HL-60 (cell line): ENCODE data around the gene PITPNC1.
"Not testable (repeated sequence)": the region's sequence is repeated elsewhere in the genome, so short reads cannot be mapped to it uniquely, and the experiment has no call there.

ENCODE experiments used
- DNase-seq, 2 experiments: peaks; one replicate each; pipeline ENCODE4 v3.0.0-alpha.2; 2010 to 2020; ENCODE audit warnings: low read depth in 1 of 2, low spot score in 1 of 2
- H3K27ac ChIP-seq: fragments of 250-450 bp; sonication (Bioruptor Pico); replicated peaks from 2 replicates; pipeline ENCODE4 v1.5.1; 2020; ENCODE audit warnings: mild to moderate bottlenecking, moderate library complexity
- H3K27me3 ChIP-seq: fragments of 250-450 bp; sonication (Bioruptor Pico); 2 replicates; pipeline ENCODE4 v1.5.1; 2021; ENCODE audit warnings: mild to moderate bottlenecking, moderate library complexity; ENCODE audit not compliant: insufficient read depth, poor library complexity, severe bottlenecking
- H3K4me3 ChIP-seq: replicated peaks from 2 replicates; pipeline ENCODE4 v1.5.1; 2011; ENCODE audit warnings: mild to moderate bottlenecking, control low read depth, low read length; ENCODE audit not compliant: insufficient read depth
- CTCF ChIP-seq: IDR thresholded peaks from one replicate; pipeline ENCODE4 v1.5.1; 2011; ENCODE audit warnings: low read length, control low read depth, inconsistent platforms; ENCODE audit not compliant: insufficient read depth
- GABPA ChIP-seq: IDR thresholded peaks from 2 replicates; pipeline ENCODE4 v1.6.1; 2012; ENCODE audit warnings: low read depth
- POLR2AphosphoS5 ChIP-seq: IDR thresholded peaks from 2 replicates; pipeline ENCODE4 v1.6.1; 2012; ENCODE audit warnings: low read depth
- REST ChIP-seq: IDR thresholded peaks from 2 replicates; pipeline ENCODE4 v1.6.1; 2012; ENCODE audit warnings: low read depth; ENCODE audit not compliant: insufficient replicate concordance
- SPI1 ChIP-seq: IDR thresholded peaks from 2 replicates; pipeline ENCODE4 v1.6.1; 2012; ENCODE audit warnings: low read depth, mild to moderate bottlenecking, borderline replicate concordance

The PITPNC1 gene

GRCh38 chr17:67470163-67470562 lies 93.1 kb downstream of the PITPNC1 start:
- Histone ChIP-seq H3K27me3 (no peaks in the 10 kb centered on the region), H3K27ac (peak overlapping the region; percentile 71; the same call in 1 of the 2 replicates), H3K4me3 (no peak overlapping the region)
- TF ChIP-seq SPI1 (no peak), REST (no peak), CTCF (no peak), POLR2AphosphoS5 (no peak), GABPA (no peak)
- DNase-seq = peak in 1 of 2 experiments; percentile 12

GRCh38 chr17:67471118-67471517 lies 94.0 kb downstream of the PITPNC1 start:
- Histone ChIP-seq H3K27ac (no peak overlapping the region), H3K27me3 (no peaks in the 10 kb centered on the region), H3K4me3 (no peak overlapping the region)
- DNase-seq = no peak
- no peak for TF ChIP-seq SPI1
- no peak for TF ChIP-seq REST
- no peak for TF ChIP-seq GABPA

GRCh38 chr17:67472606-67473005 lies 95.5 kb downstream of the PITPNC1 start:
- not testable (repeated sequence) for H3K4me3 ChIP-seq, DNase-seq, H3K27me3 ChIP-seq, H3K27ac ChIP-seq

- Histone ChIP-seq H3K4me3 (no peak overlapping the region), H3K27ac (no peak overlapping the region), H3K27me3 (no peaks in the 10 kb centered on the region)
- DNase-seq = no peak
- TF ChIP-seq GABPA (no peak), CTCF (no peak), SPI1 (no peak), REST (no peak), POLR2AphosphoS5 (no peak)
These were observed 97.1 kb downstream of the PITPNC1 start for GRCh38 chr17:67474081-67474661.
